Natural killer cell treated with Interleukin-12 subunit alpha and Interleukin-12 subunit beta and Interleukin-15 and Interleukin-18, amount 100 ng/mL, for 72 hours (primary cell): ENCODE measurements around the gene PLCB2. TPM values are rescaled to one million over a fixed set of nuclear protein-coding genes. Genes with fewer than 3 reads are reported as not detected.

Experiments
- ATAC-seq, 2 donors: fragments of 150-1000 bp; cut with Tn5 transposase in 1 of 2; sonication (Bioruptor Pico), chemical (Tn5 transposase) in 1 of 2; 2 replicates each; pipeline ENCODE4 v1.10.0; 2021
- DNase-seq: peaks from one replicate; pipeline ENCODE4 v3.0.0; 2022; ENCODE audit warnings: low spot score
- H3K27ac Mint-ChIP-seq, 2 donors: 1 replicate in 1 of 2; 2 replicates in 1 of 2; pipeline ENCODE4 v1.8.0; 2022; ENCODE audit warnings: mixed read lengths in 2 of 2, mild to moderate bottlenecking in 1 of 2, moderate library complexity in 1 of 2
- H3K27me3 Mint-ChIP-seq, 2 donors: 1 replicate in 1 of 2; 2 replicates in 1 of 2; pipeline ENCODE4 v1.8.0; 2022; ENCODE audit warnings: mixed read lengths in 2 of 2
- H3K36me3 Mint-ChIP-seq: one replicate; pipeline ENCODE4 v1.8.0; 2022; ENCODE audit warnings: mixed read lengths
- H3K4me1 Mint-ChIP-seq, 2 donors: 1 replicate in 1 of 2; 2 replicates in 1 of 2; pipeline ENCODE4 v1.8.0; 2022; ENCODE audit warnings: low read depth in 2 of 2, mixed read lengths in 2 of 2, mild to moderate bottlenecking in 1 of 2
- H3K4me3 Mint-ChIP-seq: one replicate; pipeline ENCODE4 v1.8.0; 2022; ENCODE audit warnings: mixed read lengths
- H3K9me3 Mint-ChIP-seq: 2 replicates; pipeline ENCODE4 v1.8.0; 2022; ENCODE audit warnings: mixed read lengths
- total RNA-seq, 2 donors: library from RNA; stranded (reverse); gene quantifications; one replicate each; pipeline ENCODE4 v1.2.3, GENCODE V29; 2022

The PLCB2 gene
- total RNA-seq, 2 donors from 2014 or later: 90.5 to 109 TPM

- Mint-ChIP-seq H3K9me3 (no peaks in the 10 kb centered on the region), H3K4me1 (peaks cover 52 to 55% of the 10 kb centered on the region in 2 donors), H3K4me3 (no peak overlapping the region), H3K27ac (peak overlapping the region in 1 of 2 donors; percentile 39), H3K36me3 (no peaks in the 10 kb centered on the region), H3K27me3 (no peaks in the 10 kb centered on the region)
- DNase-seq (peak; percentile 13), ATAC-seq (no peak)
These were observed 3.3 kb upstream of the PLCB2 start for GRCh38 chr15:40310993-40311392.

DNA sequence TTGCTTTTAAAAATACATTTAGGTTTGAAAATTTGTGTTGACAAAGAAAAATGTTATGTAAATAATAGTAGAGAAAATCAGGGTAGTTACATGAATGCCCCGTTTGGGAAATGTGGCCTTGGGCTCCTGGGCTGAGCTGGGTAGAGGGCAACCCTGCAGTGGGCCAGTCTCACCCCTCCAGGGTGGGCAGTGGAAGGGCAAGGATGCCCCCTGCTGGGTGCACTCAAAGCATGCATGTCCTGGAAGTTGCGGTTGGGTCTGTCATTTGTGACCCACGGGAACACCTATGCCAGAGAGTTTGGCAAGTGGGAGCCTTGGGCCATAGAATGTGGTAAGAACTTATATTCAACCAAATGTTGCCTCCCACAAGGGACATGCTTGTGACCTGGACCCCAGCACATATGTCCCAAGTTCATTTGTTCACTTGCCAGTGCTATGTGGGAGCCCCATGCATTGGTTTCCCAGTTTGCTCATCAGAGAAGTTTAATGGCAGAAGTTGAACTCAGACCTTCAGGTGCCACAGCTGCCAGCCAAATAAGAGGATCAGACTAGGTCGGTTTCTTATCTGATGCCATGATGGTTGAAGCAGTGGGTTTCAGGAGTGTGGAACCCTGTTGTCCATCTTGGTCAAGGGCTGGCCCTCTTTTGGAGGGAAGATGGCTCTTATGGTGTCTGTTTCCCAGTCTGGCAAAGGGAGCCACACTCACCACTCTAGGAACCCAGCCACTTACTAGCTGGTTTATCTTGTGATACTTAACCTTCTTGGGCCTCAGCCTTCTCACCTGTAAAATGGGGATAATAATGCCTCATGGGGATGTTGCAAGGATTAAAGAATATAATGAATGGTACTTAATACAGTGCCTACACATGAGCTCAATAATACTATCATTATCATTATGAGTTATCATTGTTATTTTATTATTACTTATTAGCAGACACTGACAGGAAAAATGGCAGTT lies 2.5 kb upstream of the PLCB2 start:
- H3K4me1 Mint-ChIP-seq: peaks cover 47 to 50% of the 10 kb centered on the region in 2 donors
- H3K4me3 Mint-ChIP-seq: peak overlapping the region; percentile 87
- peak; percentile 35 to 43 for ATAC-seq

DNA sequence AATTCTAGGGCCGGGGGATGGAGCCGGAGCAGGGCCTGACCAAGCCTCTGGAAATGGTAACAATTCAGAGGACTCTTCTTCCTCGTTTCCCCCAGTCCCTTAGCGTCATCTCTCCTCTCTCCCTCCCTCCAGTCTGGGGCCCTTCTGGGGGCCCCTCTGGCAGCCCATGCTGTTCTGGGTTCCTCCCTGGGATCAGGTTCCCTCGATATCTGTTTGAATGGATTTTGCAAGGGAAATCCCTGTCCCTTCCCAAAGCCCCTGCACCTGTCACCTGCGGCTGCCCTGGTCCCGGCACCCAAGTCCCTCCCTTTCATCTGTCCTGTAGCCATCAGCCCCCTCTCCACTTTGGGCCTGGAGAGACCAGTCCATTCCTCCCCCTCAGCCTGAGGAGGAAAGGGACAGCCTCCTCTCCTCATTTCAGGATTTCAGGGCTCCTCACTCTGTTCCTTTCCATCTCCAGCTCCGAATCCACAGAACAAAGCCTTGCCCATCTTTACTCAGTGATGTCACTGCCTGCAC lies 1.7 kb upstream of the PLCB2 start:
- H3K36me3 Mint-ChIP-seq: no peaks in the 10 kb centered on the region
- no peaks in the 10 kb centered on the region for H3K9me3 Mint-ChIP-seq
- H3K4me1 Mint-ChIP-seq: peaks cover 52 to 53% of the 10 kb centered on the region in 2 donors
- ATAC-seq: no peak
- no peaks in the 10 kb centered on the region for H3K27me3 Mint-ChIP-seq
- DNase-seq: no peak
- peak overlapping the region; percentile 92 to 96 for H3K27ac Mint-ChIP-seq
- peak overlapping the region; percentile 87 for H3K4me3 Mint-ChIP-seq

More for the DNA sequence above, 2.5 kb upstream of the PLCB2 start:
- no peaks in the 10 kb centered on the region for H3K27me3 Mint-ChIP-seq
- H3K9me3 Mint-ChIP-seq: no peaks in the 10 kb centered on the region
- peak; percentile 74 for DNase-seq
- H3K36me3 Mint-ChIP-seq: no peaks in the 10 kb centered on the region
- peak overlapping the region; percentile 92 to 96 for H3K27ac Mint-ChIP-seq

GRCh38 chr15:40306908-40307307 lies 827 bp downstream of the PLCB2 start:
- Mint-ChIP-seq H3K27ac (peak overlapping the region; percentile 92 to 96), H3K36me3 (no peaks in the 10 kb centered on the region), H3K4me1 (peaks cover 39 to 44% of the 10 kb centered on the region in 2 donors), H3K27me3 (no peaks in the 10 kb centered on the region), H3K9me3 (no peaks in the 10 kb centered on the region), H3K4me3 (peak overlapping the region; percentile 87)
- peak in 1 of 2 donors; percentile 11 for ATAC-seq
- peak; percentile 51 for DNase-seq

GRCh38 chr15:40306371-40306770 lies 1.4 kb downstream of the PLCB2 start:
- peaks cover 39 to 44% of the 10 kb centered on the region in 2 donors for H3K4me1 Mint-ChIP-seq
- ATAC-seq (no peak), DNase-seq (peak; percentile 57)
- H3K36me3 Mint-ChIP-seq: no peaks in the 10 kb centered on the region
- H3K27me3 Mint-ChIP-seq: no peaks in the 10 kb centered on the region
- no peaks in the 10 kb centered on the region for H3K9me3 Mint-ChIP-seq
- H3K4me3 Mint-ChIP-seq: peak overlapping the region; percentile 87
- peak overlapping the region; percentile 92 to 96 for H3K27ac Mint-ChIP-seq

DNA sequence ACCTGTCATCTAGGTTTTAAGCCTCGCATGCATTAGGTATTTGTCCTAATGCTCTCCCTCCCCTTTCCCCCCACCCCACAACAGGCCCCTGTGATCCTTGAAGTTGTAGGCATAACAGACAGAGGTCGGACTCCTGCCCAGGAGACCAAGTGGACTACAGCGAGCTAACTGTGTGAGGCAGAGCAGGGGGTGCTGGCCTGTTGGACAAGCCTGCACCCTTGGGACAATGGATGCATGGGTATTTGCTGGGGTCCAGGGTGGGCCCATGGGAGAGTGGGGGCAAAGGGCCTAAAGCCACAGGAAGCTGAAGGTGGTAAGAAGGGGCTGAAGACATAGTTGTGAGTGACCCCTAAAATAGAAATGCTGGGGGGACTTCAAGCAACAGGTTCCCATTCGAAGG lies 2.5 kb downstream of the PLCB2 start:
- H3K4me3 Mint-ChIP-seq: no peak overlapping the region
- no peaks in the 10 kb centered on the region for H3K9me3 Mint-ChIP-seq
- H3K27ac Mint-ChIP-seq: no peak overlapping the region
- DNase-seq (peak; percentile 10), ATAC-seq (no peak)
- H3K27me3 Mint-ChIP-seq: no peaks in the 10 kb centered on the region
- H3K4me1 Mint-ChIP-seq: peaks cover 39 to 41% of the 10 kb centered on the region in 2 donors
- peaks cover 6% of the 10 kb centered on the region for H3K36me3 Mint-ChIP-seq

DNA sequence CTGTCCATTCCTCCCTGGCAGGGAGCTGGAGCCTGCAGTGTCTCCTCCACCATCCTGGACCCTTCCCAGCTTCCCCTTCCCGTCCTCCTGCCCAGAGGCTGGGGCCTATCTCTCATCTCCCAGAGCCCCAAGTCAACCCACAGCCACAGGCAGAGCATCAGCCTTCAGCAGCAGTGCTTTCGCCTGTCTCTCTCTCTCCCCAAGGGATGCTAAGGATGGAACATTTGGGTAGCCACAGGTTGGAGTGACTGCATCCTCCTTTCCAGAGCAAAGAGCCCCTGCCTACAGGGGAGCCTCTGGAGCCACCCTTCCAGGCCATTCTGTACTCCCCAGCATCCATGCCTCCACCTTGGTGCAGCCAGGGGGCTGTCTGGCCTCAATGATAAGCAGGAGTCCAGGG lies 4.2 kb downstream of the PLCB2 start:
- no peaks in the 10 kb centered on the region for H3K27me3 Mint-ChIP-seq
- H3K4me3 Mint-ChIP-seq: no peak overlapping the region
- peak overlapping the region in 1 of 2 donors; percentile 76 for H3K27ac Mint-ChIP-seq
- ATAC-seq (no peak), DNase-seq (peak; percentile 34)
- H3K9me3 Mint-ChIP-seq: no peaks in the 10 kb centered on the region
- H3K4me1 Mint-ChIP-seq: peaks cover 22 to 29% of the 10 kb centered on the region in 2 donors
- peaks cover 14% of the 10 kb centered on the region for H3K36me3 Mint-ChIP-seq

- Mint-ChIP-seq H3K27ac (no peak overlapping the region), H3K36me3 (peaks cover 14% of the 10 kb centered on the region), H3K4me1 (peaks cover 18 to 27% of the 10 kb centered on the region in 2 donors), H3K9me3 (no peaks in the 10 kb centered on the region), H3K27me3 (no peaks in the 10 kb centered on the region), H3K4me3 (no peak overlapping the region)
- DNase-seq (peak; percentile 22), ATAC-seq (no peak)
These were observed 4.8 kb downstream of the PLCB2 start for GRCh38 chr15:40302981-40303380.

GRCh38 chr15:40302288-40302886 lies 5.3 kb downstream of the PLCB2 start:
- no peaks in the 10 kb centered on the region for H3K27me3 Mint-ChIP-seq
- no peak for DNase-seq
- H3K4me3 Mint-ChIP-seq: no peak overlapping the region
- H3K36me3 Mint-ChIP-seq: peaks cover 14% of the 10 kb centered on the region
- no peak overlapping the region for H3K27ac Mint-ChIP-seq
- H3K9me3 Mint-ChIP-seq: no peaks in the 10 kb centered on the region
- peaks cover 18 to 27% of the 10 kb centered on the region in 2 donors for H3K4me1 Mint-ChIP-seq
- no peak for ATAC-seq

GRCh38 chr15:40301467-40302179 lies 6.1 kb downstream of the PLCB2 start:
- H3K9me3 Mint-ChIP-seq: no peaks in the 10 kb centered on the region
- DNase-seq (no peak), ATAC-seq (no peak)
- H3K4me1 Mint-ChIP-seq: peaks cover 15 to 25% of the 10 kb centered on the region in 2 donors
- peaks cover 14% of the 10 kb centered on the region for H3K36me3 Mint-ChIP-seq
- H3K27me3 Mint-ChIP-seq: no peaks in the 10 kb centered on the region
- H3K27ac Mint-ChIP-seq: no peak overlapping the region
- H3K4me3 Mint-ChIP-seq: no peak overlapping the region

GRCh38 chr15:40300771-40301170 lies 7.0 kb downstream of the PLCB2 start:
- Mint-ChIP-seq H3K9me3 (no peaks in the 10 kb centered on the region), H3K27ac (no peak overlapping the region), H3K36me3 (peaks cover 14% of the 10 kb centered on the region), H3K27me3 (no peaks in the 10 kb centered on the region), H3K4me3 (no peak overlapping the region), H3K4me1 (peaks cover 8 to 19% of the 10 kb centered on the region in 2 donors)
- DNase-seq (no peak), ATAC-seq (no peak)

DNA sequence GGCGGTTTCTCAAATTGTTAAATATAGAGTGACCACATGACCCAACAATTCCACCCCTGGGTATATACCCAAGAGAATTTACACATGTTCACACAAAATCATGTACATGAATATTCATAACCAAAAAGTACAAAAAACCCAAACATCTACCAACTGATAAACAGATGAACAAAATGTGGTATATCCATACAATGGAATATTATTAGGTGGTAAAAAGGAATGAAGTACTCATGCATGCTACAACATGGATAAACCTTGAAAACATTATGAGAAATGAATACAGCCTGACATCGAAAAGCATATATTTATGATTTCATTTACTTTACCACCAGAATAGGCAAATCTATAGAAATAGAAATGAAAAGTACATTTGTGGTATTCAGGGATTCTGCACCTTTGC lies 7.4 kb downstream of the PLCB2 start:
- Mint-ChIP-seq H3K27me3 (no peaks in the 10 kb centered on the region), H3K4me1 (peaks cover 8 to 18% of the 10 kb centered on the region in 2 donors), H3K36me3 (peaks cover 14% of the 10 kb centered on the region), H3K4me3 (no peak overlapping the region), H3K9me3 (no peaks in the 10 kb centered on the region), H3K27ac (no peak overlapping the region)
- DNase-seq (no peak), ATAC-seq (no peak)

GRCh38 chr15:40298216-40298935 lies 9.4 kb downstream of the PLCB2 start:
- ATAC-seq (no peak), DNase-seq (no peak)
- Mint-ChIP-seq H3K27me3 (no peaks in the 10 kb centered on the region), H3K4me3 (no peak overlapping the region), H3K36me3 (peaks cover 14% of the 10 kb centered on the region), H3K4me1 (peaks cover 0 to 3% of the 10 kb centered on the region in 2 donors), H3K27ac (no peak overlapping the region), H3K9me3 (no peaks in the 10 kb centered on the region)
